ENCODE measurements around the gene SFMBT1. TPM values are rescaled to one million over a fixed set of nuclear protein-coding genes. Genes with fewer than 3 reads are reported as not detected.
A peak's percentile ranks its signal among the peaks of the same experiment; 100 is the strongest.

Gene SFMBT1
- total and polyA plus RNA-seq, 2 donors (not counting 1 experiment from before 2014, with no cell fraction given): 3.7 to 5.6 TPM

DNA sequence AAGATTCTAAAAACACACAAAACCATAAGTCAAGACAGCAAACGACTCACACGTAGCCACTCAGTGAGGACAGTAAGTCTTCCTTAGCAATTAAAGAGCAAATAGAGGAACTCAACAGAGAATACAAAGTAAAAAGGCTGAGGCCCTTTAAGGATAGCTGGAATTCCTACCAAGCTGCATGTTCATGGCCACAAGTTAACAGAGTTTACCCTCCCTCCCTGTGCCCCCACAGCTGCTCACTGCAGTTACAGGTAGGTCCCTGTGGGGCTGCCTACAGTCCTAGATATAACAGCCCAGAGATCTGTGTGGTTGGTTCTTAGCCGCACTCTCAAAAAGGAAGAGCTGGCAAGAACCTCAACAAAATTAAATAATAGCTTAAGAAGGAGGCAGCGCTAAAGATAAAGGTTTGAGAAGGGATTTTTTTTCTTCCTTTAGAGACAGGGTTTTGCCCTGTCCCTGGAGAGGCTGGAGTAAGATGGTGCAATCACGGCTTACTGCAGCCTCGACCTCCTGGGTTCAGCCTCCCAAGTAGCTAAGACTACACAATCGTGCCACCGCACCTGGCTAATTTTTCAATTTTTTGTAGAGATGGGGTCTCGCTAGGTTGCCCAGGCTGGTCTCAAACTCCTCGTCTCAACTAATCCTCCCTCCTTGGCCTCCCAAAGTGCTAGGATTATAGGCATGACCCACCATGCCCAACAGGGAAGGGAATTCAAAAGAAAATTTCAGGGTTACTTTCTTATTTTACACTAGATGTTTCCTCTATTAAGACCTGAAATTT, 19.3 kb downstream of the SFMBT1 start:
- DNase-seq (ENCODE audit: low read depth in 2 of 2): no peak
- Histone ChIP-seq H3K4me1 (ENCODE audit: control insufficient read depth, extremely low read depth, insufficient read depth, low read length) (no peaks in the 10 kb centered on the region), H3K4me3 (replicated peaks in 1 of 4; ENCODE audit: control extremely low read depth in 1 of 4, insufficient read depth in 1 of 4, low read depth in 3 of 4, low read length in 4 of 4) (no peak overlapping the region), H3K9ac (ENCODE audit: insufficient read depth, low read length) (no peak overlapping the region), H3K4me2 (ENCODE audit: extremely low read depth, insufficient read depth, low read length) (no peak overlapping the region), H3K27ac (ENCODE audit: insufficient read depth, low read length) (no peak overlapping the region), H2AFZ (ENCODE audit: low read length) (no peak overlapping the region), H3K9me3 (ENCODE audit: control insufficient read depth, insufficient read depth, low read depth, low read length) (no peaks in the 10 kb centered on the region), H4K20me1 (ENCODE audit: control insufficient read depth, extremely low read depth, insufficient read depth, low read length) (no peaks in the 10 kb centered on the region), H3K36me3 (ENCODE audit: control insufficient read depth, insufficient read depth, low read length) (no peaks in the 10 kb centered on the region), H3K79me2 (ENCODE audit: control insufficient read depth, insufficient read depth, low read length) (no peaks in the 10 kb centered on the region), H3K27me3 (ENCODE audit: control insufficient read depth, insufficient read depth, low read length) (no peaks in the 10 kb centered on the region)
- TF ChIP-seq EZH2 (IDR thresholded peaks at IDR 0.05; ENCODE audit: low read length, missing control alignments): no peak
- TF ChIP-seq, protein P1, sequence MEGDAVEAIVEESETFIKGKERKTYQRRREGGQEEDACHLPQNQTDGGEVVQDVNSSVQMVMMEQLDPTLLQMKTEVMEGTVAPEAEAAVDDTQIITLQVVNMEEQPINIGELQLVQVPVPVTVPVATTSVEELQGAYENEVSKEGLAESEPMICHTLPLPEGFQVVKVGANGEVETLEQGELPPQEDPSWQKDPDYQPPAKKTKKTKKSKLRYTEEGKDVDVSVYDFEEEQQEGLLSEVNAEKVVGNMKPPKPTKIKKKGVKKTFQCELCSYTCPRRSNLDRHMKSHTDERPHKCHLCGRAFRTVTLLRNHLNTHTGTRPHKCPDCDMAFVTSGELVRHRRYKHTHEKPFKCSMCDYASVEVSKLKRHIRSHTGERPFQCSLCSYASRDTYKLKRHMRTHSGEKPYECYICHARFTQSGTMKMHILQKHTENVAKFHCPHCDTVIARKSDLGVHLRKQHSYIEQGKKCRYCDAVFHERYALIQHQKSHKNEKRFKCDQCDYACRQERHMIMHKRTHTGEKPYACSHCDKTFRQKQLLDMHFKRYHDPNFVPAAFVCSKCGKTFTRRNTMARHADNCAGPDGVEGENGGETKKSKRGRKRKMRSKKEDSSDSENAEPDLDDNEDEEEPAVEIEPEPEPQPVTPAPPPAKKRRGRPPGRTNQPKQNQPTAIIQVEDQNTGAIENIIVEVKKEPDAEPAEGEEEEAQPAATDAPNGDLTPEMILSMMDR (conservative IDR thresholded peaks at IDR 0.05 in 1 of 2, IDR thresholded peaks at IDR 0.05 in 1 of 2; ENCODE audit: low read depth in 1 of 2, low read length in 2 of 2): no peak

GRCh38 chr3:53024315-53024714, 21.6 kb downstream of the SFMBT1 start:
- Histone ChIP-seq H4K20me1 (ENCODE audit: control insufficient read depth, extremely low read depth, insufficient read depth, low read length) (no peaks in the 10 kb centered on the region), H3K4me3 (replicated peaks in 1 of 4; ENCODE audit: control extremely low read depth in 1 of 4, insufficient read depth in 1 of 4, low read depth in 3 of 4, low read length in 4 of 4) (no peak overlapping the region), H3K27me3 (ENCODE audit: control insufficient read depth, insufficient read depth, low read length) (no peaks in the 10 kb centered on the region), H3K36me3 (ENCODE audit: control insufficient read depth, insufficient read depth, low read length) (no peaks in the 10 kb centered on the region), H3K79me2 (ENCODE audit: control insufficient read depth, insufficient read depth, low read length) (no peaks in the 10 kb centered on the region), H3K27ac (ENCODE audit: insufficient read depth, low read length) (no peak overlapping the region), H3K4me2 (ENCODE audit: extremely low read depth, insufficient read depth, low read length) (no peak overlapping the region), H3K9me3 (ENCODE audit: control insufficient read depth, insufficient read depth, low read depth, low read length) (no peaks in the 10 kb centered on the region), H2AFZ (ENCODE audit: low read length) (no peak overlapping the region), H3K9ac (ENCODE audit: insufficient read depth, low read length) (no peak overlapping the region), H3K4me1 (ENCODE audit: control insufficient read depth, extremely low read depth, insufficient read depth, low read length) (no peaks in the 10 kb centered on the region)
- TF ChIP-seq, protein P1 (conservative IDR thresholded peaks at IDR 0.05 in 1 of 2, IDR thresholded peaks at IDR 0.05 in 1 of 2; ENCODE audit: low read depth in 1 of 2, low read length in 2 of 2): no peak
- DNase-seq (ENCODE audit: low read depth in 2 of 2): no peak

GRCh38 chr3:53023072-53023823, 22.6 kb downstream of the SFMBT1 start:
- Histone ChIP-seq H4K20me1 (ENCODE audit: control insufficient read depth, extremely low read depth, insufficient read depth, low read length) (no peaks in the 10 kb centered on the region), H3K4me2 (ENCODE audit: extremely low read depth, insufficient read depth, low read length) (no peak overlapping the region), H3K27me3 (ENCODE audit: control insufficient read depth, insufficient read depth, low read length) (no peaks in the 10 kb centered on the region), H3K9me3 (ENCODE audit: control insufficient read depth, insufficient read depth, low read depth, low read length) (no peaks in the 10 kb centered on the region), H3K4me1 (ENCODE audit: control insufficient read depth, extremely low read depth, insufficient read depth, low read length) (no peaks in the 10 kb centered on the region), H3K9ac (ENCODE audit: insufficient read depth, low read length) (no peak overlapping the region), H3K27ac (ENCODE audit: insufficient read depth, low read length) (no peak overlapping the region), H3K4me3 (replicated peaks in 1 of 4; ENCODE audit: control extremely low read depth in 1 of 4, insufficient read depth in 1 of 4, low read depth in 3 of 4, low read length in 4 of 4) (no peak overlapping the region), H3K36me3 (ENCODE audit: control insufficient read depth, insufficient read depth, low read length) (no peaks in the 10 kb centered on the region), H2AFZ (ENCODE audit: low read length) (no peak overlapping the region), H3K79me2 (ENCODE audit: control insufficient read depth, insufficient read depth, low read length) (no peaks in the 10 kb centered on the region)
- TF ChIP-seq, protein P1 (conservative IDR thresholded peaks at IDR 0.05 in 1 of 2, IDR thresholded peaks at IDR 0.05 in 1 of 2; ENCODE audit: low read depth in 1 of 2, low read length in 2 of 2): no peak
- no peak for TF ChIP-seq EZH2 (IDR thresholded peaks at IDR 0.05; ENCODE audit: low read length, missing control alignments)
- peak in 1 of 2 donors; percentile 7 for DNase-seq (ENCODE audit: low read depth in 2 of 2)
